HG03108 (cell line): ENCODE data around the gene CD99.

Experiments used
- ATAC-seq: cut with Tn5 transposase; IDR thresholded peaks from one replicate; pipeline ENCODE4 v1.9.1; 2021; ENCODE audit warnings: moderate library complexity; ENCODE audit not compliant: unreplicated experiment

The CD99 gene, protein sequence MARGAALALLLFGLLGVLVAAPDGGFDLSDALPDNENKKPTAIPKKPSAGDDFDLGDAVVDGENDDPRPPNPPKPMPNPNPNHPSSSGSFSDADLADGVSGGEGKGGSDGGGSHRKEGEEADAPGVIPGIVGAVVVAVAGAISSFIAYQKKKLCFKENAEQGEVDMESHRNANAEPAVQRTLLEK

DNA sequence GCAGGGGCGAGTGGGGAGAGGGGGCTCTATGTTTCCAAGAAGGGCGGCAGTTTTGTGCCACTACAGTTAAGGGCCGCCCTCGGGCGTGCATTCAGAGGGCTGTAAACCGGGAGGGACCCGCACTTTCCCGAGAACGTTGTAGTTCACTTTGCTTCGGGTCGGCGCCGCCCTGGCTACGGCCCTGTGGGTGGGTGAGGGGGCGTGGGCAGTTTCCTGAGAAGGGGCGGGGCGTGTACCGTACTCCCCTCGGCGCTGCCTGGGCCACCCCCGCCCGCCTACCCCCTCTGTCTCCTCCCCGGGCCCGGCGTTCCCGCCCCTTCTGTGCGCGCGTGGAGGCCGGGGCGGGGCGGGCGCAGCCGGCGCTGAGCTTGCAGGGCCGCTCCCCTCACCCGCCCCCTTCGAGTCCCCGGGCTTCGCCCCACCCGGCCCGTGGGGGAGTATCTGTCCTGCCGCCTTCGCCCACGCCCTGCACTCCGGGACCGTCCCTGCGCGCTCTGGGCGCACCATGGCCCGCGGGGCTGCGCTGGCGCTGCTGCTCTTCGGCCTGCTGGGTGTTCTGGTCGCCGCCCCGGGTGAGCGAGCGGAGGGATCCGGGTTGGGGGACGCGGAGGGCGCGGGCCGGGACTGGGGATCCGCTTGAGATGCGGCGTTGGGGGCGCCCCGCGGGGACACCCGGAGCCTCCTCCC lies at the start of gene CD99:
TSS of gene CD99 (plus strand) at position 440 of the 687 bp plus-strand sequence. CDS start at position 506, 66 bp downstream.
- peak; percentile 75 for ATAC-seq

DNA sequence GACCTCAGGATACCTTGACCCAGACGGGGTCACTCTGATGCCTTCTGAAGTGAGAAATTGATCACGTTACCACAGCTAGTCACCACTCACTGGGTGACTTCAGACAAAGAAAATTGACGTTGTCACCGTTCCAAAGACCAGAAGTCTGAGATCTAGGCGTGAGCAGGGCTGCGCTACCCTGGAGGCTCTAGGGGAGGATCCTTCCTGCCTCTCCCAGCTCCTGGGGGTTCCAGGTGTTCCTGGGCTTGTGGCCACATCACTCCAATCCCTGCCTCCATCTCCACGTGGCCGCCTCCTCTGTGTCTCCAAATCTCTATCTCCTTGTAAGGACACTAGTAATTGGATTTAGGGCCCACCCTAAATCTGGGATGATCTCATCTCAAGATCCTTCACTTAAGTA lies 48.9 kb upstream of the CD99 start:
- ATAC-seq, result no peak

DNA sequence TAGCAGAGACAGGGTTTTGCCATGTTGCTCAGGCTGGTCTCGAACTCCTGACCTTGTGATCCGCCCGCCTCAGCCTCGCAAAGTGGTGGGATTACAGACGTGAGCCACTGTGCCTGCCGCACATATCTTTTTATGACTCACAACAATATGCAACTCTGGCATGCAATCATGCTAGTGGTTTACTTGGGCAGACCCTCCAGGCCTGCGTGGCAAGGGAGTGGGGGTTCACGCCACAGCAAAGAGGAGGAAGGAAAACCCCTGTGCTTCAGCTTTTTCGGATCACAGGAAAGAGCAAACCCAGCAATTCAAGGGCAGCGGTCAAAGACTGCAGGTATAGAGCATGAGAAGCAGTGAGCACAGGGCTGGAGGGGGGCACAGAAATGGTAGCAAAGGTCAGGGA lies 48.3 kb upstream of the CD99 start:
- no peak for ATAC-seq

DNA sequence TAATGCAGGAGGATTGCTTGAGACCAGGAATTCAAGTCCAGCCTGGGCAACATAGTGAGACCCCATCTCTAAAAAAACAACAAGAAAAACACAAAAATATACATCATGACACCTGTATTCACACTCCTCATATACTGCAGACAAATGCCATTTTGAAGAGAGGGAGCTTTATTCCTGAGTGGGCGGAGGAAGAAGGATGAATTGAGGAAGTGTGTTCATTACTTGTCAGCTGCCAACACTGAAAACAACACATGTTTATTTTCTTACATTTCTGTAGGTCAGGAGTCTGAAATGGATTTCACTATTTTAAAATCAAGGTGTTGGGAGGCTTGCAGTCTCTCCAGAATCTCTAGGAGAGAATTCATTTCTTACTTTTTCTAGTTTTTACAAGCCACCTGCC lies 47.2 kb upstream of the CD99 start:
- no peak for ATAC-seq

DNA sequence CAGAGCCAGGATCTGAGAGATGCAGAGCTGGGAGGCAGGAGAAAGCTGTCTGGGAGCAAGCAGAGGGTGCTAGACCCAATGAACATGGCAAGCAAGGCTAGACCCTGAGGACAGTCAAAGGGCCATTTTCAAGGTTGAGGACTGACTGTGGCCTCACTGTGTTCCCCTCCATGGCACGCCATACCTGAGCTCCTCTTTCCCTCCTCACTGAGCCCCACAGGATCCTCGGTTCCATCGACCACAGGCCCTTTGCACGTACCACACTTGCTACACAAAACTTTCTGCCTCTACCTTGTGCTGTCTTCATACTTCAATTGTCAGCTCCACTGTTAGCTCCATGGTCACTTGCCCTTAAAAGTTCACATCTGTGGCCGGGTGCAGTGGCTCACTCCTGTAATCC lies 45.5 kb upstream of the CD99 start:
- no peak for ATAC-seq

DNA sequence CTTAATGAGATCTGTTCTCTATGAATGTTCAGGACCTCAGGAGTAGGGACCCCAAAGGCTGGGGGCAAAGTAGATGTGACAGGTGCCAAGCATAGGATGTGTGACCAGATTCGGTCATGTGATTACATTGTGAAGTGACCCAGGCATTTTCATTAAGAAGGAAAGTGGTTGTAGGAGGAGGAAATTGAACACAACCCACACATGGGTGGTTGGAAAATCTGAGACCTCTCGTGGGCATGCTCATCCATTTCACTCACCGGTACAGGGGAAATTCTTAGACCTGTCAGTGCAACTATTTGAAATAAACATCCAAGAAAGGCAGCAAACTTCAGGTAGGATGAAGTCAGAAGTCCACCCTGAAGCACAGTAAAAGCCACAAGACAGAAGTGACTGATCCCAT lies 43.5 kb upstream of the CD99 start:
- no peak for ATAC-seq

DNA sequence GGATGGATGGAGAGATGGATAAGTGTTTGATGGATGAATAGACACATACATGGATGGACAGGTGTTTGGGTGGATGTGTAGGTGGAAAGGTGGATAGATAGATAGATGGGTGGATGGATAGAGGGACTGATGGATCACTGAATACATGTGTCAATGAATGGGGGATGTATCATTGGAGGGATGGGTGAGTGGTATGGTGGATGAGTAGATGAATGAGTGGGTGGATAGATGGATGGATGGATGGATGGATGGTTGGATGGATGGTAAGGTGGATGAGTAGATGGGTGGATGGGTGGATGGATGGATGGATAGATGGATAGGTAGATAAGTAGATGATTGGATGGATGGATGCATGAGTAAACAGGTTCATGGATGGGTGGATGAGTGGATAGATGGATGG lies 41.1 kb upstream of the CD99 start:
- no peak for ATAC-seq

DNA sequence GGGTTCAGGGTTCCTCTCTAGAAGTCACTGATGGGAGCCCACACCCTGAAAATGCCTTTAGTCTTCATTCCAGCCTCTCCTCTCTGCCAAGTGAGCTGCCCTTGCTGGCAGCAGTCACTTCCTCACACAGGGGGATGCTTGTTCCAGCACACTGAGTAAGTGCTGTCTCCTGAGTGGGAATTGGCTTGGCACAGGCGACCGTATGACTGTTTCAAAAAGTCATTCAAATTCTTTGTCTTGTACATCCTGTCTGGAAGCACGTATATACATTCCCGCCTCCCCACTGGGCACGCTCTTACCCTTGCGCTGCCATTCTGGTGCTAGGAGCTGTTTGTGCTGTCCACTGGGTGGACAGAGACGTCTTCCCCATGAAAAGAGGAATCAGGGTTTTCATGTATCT lies 40.2 kb upstream of the CD99 start:
- no peak for ATAC-seq

DNA sequence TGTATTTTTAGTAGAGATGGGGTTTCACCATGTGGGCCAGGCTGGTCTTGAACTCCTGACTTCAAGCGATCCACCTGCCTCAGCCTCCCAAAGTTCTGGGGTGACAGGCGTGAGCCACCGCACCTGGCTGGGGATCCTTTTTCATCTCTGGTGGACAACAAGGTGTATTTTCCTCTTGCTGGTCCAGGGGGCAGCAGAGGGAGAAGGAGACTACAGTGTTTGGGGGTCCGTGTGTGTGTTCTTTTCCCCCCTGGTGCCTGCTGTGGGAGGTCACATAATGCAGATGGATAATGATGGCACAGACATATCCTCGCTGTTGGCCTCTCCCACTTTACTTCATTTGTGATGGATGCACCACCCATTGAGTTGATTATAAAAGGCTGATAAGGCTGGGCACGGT lies 39.0 kb upstream of the CD99 start:
- ATAC-seq, result no peak

DNA sequence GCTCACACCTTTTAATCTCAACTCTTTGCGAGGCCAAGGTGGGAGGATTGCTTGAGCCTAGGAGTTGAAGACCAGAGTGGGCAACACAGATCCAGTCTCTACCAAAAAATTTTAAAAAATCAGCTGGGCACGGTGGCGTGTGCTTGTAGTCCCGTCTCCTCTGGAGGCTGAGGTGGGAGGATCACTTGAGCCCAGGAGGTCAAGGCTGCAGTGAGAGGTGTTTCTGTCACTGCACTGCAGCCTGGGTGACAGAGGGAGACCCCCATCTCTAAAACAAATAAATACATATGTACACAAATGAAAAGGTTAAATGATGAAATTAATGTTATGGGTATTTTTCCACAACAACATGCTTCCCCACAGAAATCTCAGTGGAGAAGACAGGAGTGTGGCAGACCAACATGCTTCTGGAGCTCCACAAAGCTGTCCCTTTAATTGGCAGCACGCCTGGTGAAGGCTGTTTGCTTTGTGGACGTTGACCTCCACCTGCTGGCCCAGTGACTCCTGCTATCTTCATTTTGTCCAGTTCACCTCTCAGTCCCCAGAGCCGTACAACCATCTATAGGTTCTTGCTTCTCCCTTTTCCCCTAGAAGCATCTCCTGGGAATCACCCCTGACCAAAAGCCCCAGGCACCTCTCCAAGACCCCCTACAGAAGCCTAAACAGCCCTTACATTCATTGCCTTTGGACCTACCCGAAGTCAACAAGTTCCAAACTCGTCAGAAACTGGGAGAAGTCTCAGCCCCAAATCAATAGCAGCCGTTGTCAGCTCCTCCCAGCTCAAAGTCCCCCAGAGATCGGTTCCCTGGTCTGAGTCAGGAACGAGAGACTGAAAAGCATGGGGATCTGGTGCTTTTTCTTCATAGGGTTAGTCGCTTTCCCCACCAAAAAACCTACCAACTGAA lies 36.4 kb upstream of the CD99 start:
- ATAC-seq, result no peak

DNA sequence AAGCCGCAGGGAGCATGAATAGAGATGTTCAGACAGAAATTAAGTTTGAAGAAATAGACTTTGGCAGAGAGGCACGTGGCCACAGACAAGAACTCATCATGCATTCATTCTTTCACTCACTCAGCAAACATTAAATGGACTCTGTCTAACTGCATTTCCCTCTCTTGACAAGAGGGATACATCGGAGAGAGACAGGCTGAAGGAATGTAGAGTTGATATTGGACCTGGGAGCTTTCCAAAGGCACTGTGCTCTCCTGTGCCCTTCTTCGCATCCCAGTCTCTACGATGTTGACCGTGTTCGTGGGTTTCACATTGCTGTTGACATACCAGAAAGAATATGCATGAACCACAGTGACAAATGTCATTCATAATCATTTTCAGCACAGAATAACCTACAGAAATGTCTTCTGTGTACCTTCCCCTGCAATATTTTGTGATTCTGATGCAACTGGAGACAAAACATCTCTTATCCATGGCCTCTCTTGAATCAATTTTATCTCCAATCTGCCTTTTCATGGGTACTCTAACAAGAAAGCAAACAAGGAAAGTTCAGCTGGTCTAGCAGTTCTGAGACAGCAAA lies 34.7 kb upstream of the CD99 start:
- no peak for ATAC-seq

DNA sequence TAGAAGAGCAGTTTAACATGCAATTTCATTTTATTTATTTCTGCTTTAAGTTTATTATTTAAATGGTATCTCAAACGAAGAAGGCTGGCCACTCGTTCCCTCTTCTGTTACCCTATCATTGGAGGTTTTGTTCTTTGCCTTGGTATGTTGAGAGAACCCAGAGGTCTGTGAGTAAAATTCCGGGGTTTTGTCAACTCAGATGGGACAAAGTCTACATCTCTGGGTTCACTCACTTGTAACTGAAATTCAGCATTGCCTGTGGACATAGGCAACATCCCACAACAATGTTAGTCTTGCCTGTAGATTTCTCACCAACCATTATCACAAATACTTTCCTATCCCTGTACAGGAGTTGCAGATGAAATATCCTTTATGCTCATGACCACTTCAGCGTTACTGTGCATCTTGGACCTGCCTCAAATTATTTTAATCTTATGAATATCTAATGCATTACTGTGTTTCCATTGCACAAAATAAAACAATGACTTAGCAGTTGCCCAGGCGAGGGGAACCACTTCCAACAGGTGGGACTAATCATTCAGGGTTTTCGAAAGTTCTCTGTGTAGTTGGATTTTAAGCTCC lies 33.5 kb upstream of the CD99 start:
- ATAC-seq, result no peak

DNA sequence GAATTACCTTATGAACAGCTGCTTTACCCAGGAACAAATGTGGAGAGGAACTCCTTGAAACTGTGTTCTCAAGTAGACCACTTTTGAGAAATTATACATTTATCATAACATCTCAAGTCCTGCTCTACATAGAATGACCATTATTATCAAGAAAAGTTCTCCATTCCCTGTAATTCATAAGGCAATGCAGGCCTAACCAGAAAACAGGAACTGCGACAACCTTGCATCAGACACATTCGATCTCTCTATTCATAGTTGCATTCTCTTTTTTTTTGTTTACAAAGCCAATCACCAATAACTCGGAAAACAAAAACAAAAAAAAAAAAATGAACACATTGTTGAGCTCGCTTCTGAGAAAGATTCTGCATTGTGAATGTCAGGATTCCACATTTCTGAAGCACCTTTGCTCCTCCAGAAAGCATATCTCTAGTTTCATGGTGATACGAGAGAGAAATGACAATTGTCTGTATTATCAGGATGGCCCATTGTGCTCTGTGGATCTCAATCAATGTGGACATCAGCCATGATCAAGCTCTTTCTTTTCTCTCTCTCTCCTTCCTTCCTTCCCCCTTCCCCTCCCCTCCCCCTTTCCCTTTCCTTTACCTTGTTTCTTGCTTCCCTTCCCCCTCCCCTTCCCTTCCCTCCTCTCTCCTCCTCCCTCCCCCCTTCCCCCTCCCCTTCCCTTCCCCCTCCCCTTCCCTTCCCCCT lies 32.4 kb upstream of the CD99 start:
- ATAC-seq, result no peak

DNA sequence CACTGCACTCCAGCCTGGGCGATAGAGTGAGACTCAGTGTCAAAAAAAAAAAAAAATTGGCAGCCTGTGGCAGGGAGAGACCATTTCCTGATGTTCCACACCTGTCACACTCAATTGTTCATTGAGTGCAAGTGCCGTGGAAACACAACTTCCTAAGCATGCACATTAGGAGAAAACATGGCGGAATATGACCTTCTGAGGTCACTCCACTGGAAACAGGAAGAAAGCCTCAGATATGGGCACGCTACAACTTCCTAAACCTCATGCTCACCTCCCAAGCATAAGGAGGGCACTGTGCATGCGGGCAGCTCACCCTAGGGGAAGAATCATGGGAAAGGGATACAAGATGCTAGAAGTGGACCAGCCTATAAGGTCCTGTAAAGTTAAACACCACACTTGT lies 28.5 kb upstream of the CD99 start:
- ATAC-seq, result no peak

DNA sequence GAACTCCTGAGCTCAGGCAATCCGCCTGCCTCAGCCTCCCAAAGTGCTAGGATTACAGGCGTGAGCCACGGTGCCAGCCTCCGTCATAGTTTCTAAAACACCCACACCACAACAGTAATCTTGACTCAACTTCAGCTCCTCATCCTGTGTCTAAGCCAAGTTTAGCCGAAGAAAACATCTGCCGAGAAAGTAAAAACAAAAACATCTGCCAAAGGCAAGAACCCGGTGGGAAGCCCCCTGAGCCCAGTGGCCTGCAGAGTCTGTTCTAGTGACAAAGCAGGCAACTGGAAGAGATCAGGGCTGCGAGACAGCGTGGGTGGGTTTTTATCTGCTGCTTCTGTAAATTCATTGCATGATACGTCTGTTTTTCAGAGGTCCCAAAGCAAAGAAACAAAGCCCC lies 26.6 kb upstream of the CD99 start:
- ATAC-seq, result no peak

DNA sequence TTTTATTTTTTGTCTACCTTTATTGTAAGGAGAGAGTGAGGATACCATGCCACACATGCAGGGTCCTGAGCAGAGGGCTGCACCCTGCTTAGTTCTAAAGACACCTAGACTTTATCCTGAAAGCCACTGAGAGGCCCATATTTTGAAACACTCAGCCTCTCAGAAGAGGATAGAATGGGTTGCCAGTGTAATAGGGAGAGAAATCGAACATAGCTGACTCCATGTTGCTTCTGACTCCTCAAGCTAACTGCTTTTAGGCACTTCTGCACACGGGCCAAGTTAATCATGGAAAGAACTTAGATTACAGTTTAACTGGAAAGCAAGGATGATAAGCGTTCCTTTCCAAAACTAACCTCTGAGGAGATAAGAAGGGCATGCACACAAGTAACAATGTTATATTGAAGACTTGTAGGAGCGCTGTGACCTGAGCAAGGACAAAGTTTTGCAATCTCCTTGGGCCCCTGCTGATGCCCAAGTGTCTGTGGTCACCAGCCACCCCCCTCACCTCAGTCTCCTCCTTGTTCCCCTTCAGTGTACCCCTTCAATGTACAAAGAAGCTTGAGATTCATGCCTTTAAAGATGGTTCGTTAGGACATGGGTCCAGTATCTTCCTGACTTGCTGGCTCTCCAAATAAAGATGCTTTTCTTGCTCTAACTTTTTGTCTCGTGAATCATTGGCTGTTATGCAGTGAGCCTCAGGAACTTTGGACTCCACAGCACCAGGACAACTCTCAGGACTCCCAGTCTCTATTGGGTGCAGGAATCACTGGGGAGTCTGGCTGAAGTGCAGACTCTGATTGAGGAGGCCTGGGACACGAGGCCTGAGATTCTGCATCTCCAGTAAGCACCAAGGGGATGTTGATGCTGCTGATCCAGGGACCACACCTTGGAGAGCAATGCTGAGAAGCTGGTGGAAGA lies 25.4 kb upstream of the CD99 start:
- no peak for ATAC-seq

DNA sequence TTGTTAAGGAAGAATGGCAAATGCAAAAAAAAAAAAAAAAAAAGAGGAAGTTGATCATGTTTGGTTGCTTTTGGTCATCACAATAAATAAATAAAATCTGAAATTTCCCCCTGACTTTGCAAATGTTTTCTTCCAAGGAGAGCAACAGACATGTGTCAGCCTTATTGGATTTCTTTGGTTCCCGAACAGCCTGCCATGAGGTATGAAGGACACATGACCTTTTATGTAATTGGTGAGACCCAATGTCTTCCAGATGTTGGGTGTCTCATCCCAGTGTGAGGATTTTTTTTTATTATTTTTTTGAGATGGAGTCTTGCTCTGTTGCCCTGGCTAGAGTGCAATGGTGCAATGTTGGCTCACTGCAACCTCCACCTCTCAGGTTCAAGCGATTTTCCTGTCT lies 24.6 kb upstream of the CD99 start:
- ATAC-seq, result no peak

DNA sequence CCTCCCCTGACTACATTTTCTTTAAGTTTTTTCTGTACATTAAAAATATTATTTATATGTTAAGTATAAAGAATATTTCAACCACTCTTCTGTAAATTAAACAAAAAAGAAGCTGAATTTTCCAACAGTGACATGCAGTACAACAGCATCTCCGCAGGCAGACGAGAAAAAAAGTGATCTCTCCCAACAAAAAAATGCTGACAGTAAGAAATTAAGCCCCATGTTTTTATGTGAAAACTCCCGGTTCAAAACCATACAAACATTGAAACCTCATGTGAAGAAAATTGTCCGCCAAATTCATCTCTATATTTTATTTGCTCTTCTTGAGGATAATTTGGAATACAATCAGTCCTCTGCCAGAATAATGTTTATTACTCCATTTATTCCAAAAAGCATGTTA lies 20.1 kb upstream of the CD99 start:
- no peak for ATAC-seq

DNA sequence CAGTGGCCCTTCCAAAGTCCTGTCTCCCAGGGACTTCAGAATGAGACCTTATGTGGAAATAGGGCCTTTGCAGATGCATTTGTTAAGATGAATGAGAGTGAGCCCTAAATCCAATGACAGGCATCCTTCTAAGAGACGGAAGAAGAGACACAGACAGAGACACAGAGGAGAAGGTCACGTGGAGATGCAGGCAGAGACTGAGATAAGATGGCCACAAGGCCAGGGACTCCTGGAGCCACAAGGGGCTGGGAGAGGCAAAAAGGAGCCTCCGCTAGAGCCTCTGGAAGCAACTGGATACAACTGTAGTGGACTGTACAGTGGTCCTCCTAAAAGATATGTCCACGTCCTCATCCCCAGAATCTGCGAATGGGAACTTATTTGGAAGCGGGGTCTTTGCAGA lies 19.0 kb upstream of the CD99 start:
- ATAC-seq, result no peak

DNA sequence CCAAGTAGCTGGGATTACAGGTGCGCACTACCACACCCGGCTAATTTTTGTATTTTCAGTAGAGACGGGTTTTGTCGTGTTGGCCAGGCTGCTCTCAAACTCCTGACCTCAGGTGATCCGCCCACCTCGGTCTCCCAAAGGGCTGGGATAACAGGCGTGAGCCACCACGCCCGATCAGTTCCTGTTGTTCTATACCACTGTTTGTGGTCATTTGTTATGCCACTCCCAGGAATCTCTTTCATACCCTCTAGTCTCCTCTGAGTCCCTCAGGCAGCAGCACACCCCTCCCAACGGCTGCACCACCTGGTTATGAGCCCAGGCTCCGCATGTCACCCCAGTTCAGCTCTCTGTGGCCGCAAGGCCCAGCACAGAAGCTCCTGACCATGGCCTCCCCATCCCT lies 17.5 kb upstream of the CD99 start:
- no peak for ATAC-seq
